Thyroid gland (tissue), 4 donors: ENCODE data around the gene VEPH1. TPM values are rescaled to one million over a fixed set of nuclear protein-coding genes. Genes with fewer than 3 reads are reported as not detected.

Experiments
- DNase-seq, 2 donors: peaks; one replicate each; pipeline ENCODE4 v3.0.0-alpha.2; 2019
- H3K27ac ChIP-seq, 3 donors: fragments of 200-600 bp; sonication (generic); 1 replicate in 2 of 3; 2 replicates in 1 of 3; pipeline ENCODE4 v1.5.1; 2016 to 2019; ENCODE audit warnings: mild to moderate bottlenecking in 1 of 3, moderate library complexity in 1 of 3
- H3K27me3 ChIP-seq: fragments of 200-600 bp; sonication (generic); one replicate; pipeline ENCODE4 v1.5.1; 2019
- H3K36me3 ChIP-seq, 2 donors: fragments of 200-600 bp; sonication (generic); one replicate each; pipeline ENCODE4 v1.5.1; 2016 to 2019
- H3K4me1 ChIP-seq, 2 donors: fragments of 200-600 bp; sonication (generic); one replicate each; pipeline ENCODE4 v1.5.1; 2017 to 2019
- H3K4me3 ChIP-seq, 3 donors: fragments of 200-600 bp; sonication (generic); replicated peaks in 1 of 3; 1 replicate in 2 of 3; 2 replicates in 1 of 3; pipeline ENCODE4 v1.5.1; 2016; ENCODE audit warnings: mild to moderate bottlenecking in 1 of 3
- H3K9me3 ChIP-seq: fragments of 200-600 bp; sonication (generic); one replicate; pipeline ENCODE4 v1.5.1; 2017
- POLR2A ChIP-seq, 2 donors: fragments of 450-650 bp; IDR thresholded peaks; one replicate each; pipeline ENCODE4 v1.6.1; 2017; ENCODE audit warnings: antibody characterized with exemption in 2 of 2, mild to moderate bottlenecking in 2 of 2, moderate library complexity in 1 of 2
- WGBS, 2 donors: methylation state at CpG; one replicate each; pipeline ENCODE4 v1.1.5; 2017; 5-methylcytosine and 5-hydroxymethylcytosine counted together
- intact Hi-C: fragments of 100-400 bp; cut with DNase I; formaldehyde crosslinking; loops from one replicate; pipeline ENCODE4 v1.15.1; 2023
- total RNA-seq, 4 donors: library from RNA; depleted of rRNA; stranded (reverse); fragments of >200 nt; gene quantifications; one replicate each; pipeline ENCODE4 v1.2.3, GENCODE V29; 2016
- TF ChIP-seq, protein P1 (sequence below), 6 experiments: fragments of 200-600 bp in 3 of 6; fragments of 450-650 bp in 3 of 6; sonication (generic) in 3 of 6; IDR thresholded peaks; one replicate each; pipeline ENCODE4 v1.5.1; 2016 to 2019; ENCODE audit warnings: antibody characterized with exemption in 6 of 6, mild to moderate bottlenecking in 2 of 6, inconsistent platforms in 1 of 6, moderate library complexity in 1 of 6

Gene VEPH1
- total RNA-seq, 4 donors from 2014 or later, result 1.7 to 12.0 (median 5.0) TPM

DNA sequence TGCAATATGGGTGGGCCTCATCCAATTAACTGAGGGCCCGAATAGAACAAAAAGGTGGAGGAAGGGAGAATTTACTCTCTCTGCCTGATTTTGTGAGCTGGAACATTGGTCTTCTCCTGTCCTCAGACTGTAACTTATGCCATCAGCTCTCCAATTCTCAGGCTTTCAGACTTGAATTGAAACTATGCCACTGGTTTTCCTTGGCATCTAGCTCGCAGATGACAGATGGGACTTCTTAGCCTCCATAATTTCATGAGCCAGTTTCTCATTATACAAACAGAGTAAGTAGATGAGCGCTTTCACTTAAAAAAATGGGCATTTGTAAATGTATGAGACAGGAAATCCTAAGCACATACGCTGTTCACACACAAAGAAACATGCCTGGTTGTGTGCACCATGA lies 75.3 kb downstream of the VEPH1 start:
- TF ChIP-seq, protein P1, sequence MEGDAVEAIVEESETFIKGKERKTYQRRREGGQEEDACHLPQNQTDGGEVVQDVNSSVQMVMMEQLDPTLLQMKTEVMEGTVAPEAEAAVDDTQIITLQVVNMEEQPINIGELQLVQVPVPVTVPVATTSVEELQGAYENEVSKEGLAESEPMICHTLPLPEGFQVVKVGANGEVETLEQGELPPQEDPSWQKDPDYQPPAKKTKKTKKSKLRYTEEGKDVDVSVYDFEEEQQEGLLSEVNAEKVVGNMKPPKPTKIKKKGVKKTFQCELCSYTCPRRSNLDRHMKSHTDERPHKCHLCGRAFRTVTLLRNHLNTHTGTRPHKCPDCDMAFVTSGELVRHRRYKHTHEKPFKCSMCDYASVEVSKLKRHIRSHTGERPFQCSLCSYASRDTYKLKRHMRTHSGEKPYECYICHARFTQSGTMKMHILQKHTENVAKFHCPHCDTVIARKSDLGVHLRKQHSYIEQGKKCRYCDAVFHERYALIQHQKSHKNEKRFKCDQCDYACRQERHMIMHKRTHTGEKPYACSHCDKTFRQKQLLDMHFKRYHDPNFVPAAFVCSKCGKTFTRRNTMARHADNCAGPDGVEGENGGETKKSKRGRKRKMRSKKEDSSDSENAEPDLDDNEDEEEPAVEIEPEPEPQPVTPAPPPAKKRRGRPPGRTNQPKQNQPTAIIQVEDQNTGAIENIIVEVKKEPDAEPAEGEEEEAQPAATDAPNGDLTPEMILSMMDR (IDR thresholded peaks at IDR 0.05), result no peak
- no peak for TF ChIP-seq POLR2A (IDR thresholded peaks at IDR 0.05)
- H3K27me3 ChIP-seq, result no peaks in the 10 kb centered on the region
- H3K4me1 ChIP-seq, result no peaks in the 10 kb centered on the region
- intact Hi-C loops, result no loop called here
- no peak overlapping the region for H3K27ac ChIP-seq
- H3K36me3 ChIP-seq, result no peaks in the 10 kb centered on the region
- DNase-seq, result no peak
- 77 to 87% methylated on average over 4 of the region's 4 CpGs for WGBS, 2 donors
- no peak overlapping the region for H3K4me3 ChIP-seq
- no peaks in the 10 kb centered on the region for H3K9me3 ChIP-seq

DNA sequence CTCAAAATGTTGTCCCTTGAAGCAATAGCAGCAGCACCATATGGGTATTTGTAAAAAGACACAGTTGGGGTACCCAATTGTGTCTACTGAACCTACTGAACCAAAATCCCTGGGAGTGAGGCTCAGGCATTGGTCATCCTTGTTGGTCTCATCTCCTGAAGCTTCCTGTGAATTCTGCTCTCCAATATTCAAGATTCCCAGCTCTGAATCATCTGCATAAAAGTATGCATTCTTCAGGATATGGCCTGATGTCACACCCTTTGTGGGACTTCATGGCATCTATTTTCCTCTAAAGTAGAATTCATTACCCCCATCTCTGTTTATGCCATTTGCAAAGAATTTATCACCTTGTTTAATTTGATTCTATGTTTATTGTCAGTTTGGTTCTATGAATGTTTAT lies 79.9 kb downstream of the VEPH1 start:
- Histone ChIP-seq H3K4me3 (no peak overlapping the region), H3K27me3 (no peaks in the 10 kb centered on the region), H3K4me1 (no peaks in the 10 kb centered on the region), H3K9me3 (no peaks in the 10 kb centered on the region), H3K36me3 (no peaks in the 10 kb centered on the region), H3K27ac (no peak overlapping the region)
- intact Hi-C loops, result no loop called here
- TF ChIP-seq, protein P1 (IDR thresholded peaks at IDR 0.05), result no peak
- TF ChIP-seq POLR2A (IDR thresholded peaks at IDR 0.05), result no peak
- no peak for DNase-seq

DNA sequence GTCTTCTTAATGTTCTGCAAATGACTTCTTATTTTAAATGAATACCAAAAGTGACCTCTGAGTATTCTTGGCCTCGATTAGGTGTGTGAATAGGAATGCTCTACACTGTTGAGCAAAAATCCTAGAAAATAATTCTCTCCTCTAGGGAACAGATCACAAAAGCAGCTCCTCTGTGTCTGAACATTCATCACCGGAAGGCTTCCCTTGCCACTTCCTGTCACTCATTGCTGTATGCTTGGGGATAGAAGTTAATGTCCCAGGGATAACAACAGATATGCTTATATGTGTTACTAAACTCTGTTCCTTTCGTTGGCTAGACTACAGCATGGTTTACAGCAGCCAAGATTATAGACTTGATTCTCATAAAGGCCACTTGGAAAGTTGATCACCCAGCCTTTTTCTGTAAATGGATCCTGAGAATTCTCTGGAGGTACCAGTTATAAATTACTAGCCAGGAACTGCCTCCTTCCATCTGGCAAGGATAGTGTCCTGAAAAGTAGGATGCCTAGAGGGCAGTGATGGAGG lies 82.5 kb downstream of the VEPH1 start:
- no peaks in the 10 kb centered on the region for H3K9me3 ChIP-seq
- no peaks in the 10 kb centered on the region for H3K36me3 ChIP-seq
- no peak for TF ChIP-seq POLR2A (IDR thresholded peaks at IDR 0.05)
- TF ChIP-seq, protein P1 (IDR thresholded peaks at IDR 0.05), result no peak
- intact Hi-C loops, result no loop called here
- H3K27ac ChIP-seq, result no peak overlapping the region
- no peaks in the 10 kb centered on the region for H3K27me3 ChIP-seq
- no peak for DNase-seq
- no peaks in the 10 kb centered on the region for H3K4me1 ChIP-seq
- H3K4me3 ChIP-seq, result no peak overlapping the region
- 67 to 70% methylated on average over 3 of the region's 3 CpGs for WGBS, 2 donors

DNA sequence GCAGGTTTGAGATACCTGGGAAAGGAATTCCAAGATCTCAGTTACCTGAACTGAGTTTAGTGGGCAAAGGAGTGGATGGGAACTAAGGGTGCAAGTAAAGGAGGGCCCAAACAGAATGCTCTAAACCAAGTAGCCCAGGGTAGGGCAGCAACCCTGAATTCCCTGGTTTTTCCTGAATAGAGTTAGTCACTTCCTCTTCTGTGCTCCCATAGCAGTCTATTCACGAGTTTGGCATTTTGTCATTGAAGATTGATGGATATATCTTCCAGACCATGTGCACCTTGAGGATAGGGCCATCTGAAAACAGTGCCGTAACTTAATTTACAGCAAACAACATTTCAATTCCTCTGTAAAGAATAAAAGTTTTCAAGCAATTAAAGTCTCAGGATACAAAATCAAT lies 85.1 kb downstream of the VEPH1 start:
- TF ChIP-seq POLR2A (IDR thresholded peaks at IDR 0.05), result no peak
- TF ChIP-seq, protein P1 (IDR thresholded peaks at IDR 0.05), result no peak
- no peak for DNase-seq
- Histone ChIP-seq H3K4me1 (no peaks in the 10 kb centered on the region), H3K4me3 (no peak overlapping the region), H3K27ac (no peak overlapping the region), H3K36me3 (no peaks in the 10 kb centered on the region), H3K27me3 (no peaks in the 10 kb centered on the region), H3K9me3 (no peaks in the 10 kb centered on the region)
- 80 to 91% methylated on average over 2 of the region's 2 CpGs for WGBS, 2 donors
- intact Hi-C loops, result no loop called here

DNA sequence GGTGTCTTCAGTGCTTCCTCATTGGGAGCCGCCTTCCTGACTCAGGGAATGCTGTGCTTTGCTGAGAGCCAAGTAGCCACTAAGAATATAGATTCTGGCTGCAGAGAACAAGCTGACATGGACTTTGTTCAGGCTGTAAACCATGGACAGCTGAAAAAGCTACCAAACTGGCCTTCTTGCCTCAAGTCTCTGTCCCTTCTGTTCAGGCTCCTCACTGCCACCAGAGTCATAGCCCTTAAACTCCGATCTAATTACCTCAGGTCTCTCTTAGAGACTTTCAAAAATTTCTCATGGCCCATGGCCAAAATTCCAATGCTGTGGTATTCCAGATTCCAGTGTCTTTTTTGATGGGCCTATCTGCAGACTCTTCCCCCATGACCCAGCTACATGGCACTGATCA lies 86.0 kb downstream of the VEPH1 start:
- Histone ChIP-seq H3K36me3 (no peaks in the 10 kb centered on the region), H3K27me3 (no peaks in the 10 kb centered on the region), H3K4me3 (no peak overlapping the region), H3K27ac (no peak overlapping the region), H3K9me3 (no peaks in the 10 kb centered on the region), H3K4me1 (no peaks in the 10 kb centered on the region)
- WGBS, 2 donors, result 88 to 94% methylated on average over 2 of the region's 2 CpGs
- TF ChIP-seq, protein P1 (IDR thresholded peaks at IDR 0.05), result no peak
- no peak for TF ChIP-seq POLR2A (IDR thresholded peaks at IDR 0.05)
- DNase-seq, result no peak
- intact Hi-C loops, result no loop called here
